Adrenal gland (tissue), 5 donors: ENCODE results near the gene ST6GALNAC4.

Experiments used
- POLR2A ChIP-seq, 2 donors: fragments of 450-650 bp; IDR thresholded peaks; one replicate each; pipeline ENCODE4 v1.6.1; 2017; ENCODE audit warnings: antibody characterized with exemption in 2 of 2, mild to moderate bottlenecking in 2 of 2, moderate library complexity in 1 of 2
- TF ChIP-seq, protein P1 (sequence below), 6 experiments: fragments of 450-650 bp in 4 of 6; fragments of 200-600 bp in 2 of 6; sonication (generic) in 1 of 6; IDR thresholded peaks; 1 replicate in 5 of 6; 2 replicates in 1 of 6; pipeline versions ENCODE4 v1.5.1 to v1.8.0; 2016 to 2021; ENCODE audit warnings: antibody characterized with exemption in 6 of 6, mild to moderate bottlenecking in 2 of 6, moderate library complexity in 1 of 6
- donor health status: DM: no; HTN: no; CAD: no.

DNA sequence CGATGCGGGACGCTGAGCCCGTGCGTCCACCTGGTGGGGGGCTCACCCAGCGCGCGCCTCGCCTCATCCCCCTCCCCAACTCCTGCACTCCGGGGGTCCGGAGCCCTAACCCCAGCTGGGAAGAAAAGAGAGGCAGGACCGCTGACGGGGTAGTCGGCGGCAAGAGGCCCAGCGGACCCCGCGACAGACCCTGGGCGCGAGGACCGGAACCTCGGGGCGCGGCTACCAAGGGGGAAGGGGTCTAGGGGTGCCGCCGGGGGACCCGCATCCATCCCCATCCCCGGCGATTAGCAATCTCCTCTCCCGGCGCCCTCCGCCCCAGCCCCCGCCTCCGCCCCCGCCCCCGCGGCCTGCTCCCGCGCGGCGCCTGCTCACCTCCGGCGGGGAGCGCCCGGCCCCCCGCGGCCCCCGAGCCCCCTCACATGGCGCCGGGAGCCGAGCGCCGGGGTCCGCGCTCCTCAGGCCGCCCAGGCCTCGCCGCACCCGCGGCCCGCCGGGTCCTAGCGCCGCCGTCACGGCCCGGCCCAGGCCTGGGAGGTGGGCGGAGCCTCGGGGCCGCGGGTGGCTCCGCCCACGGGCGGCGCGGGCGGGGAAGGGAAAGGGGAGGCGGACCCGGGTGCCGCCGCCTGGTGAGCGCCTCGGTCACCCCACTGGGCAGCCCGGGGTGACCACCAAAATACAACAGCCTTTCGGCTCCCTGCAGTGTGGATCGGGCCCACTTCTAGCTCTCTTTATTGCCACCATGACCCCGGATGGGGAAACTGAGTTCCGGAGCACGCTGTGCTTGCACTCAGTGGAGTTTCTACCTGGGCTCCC is 17.5 kb downstream of the ST6GALNAC4 start, which contains the start of gene ST6GALNAC6:
- TF ChIP-seq POLR2A (IDR thresholded peaks at IDR 0.05): peak in 1 of 2 donors; percentile 32
- TF ChIP-seq, protein P1, sequence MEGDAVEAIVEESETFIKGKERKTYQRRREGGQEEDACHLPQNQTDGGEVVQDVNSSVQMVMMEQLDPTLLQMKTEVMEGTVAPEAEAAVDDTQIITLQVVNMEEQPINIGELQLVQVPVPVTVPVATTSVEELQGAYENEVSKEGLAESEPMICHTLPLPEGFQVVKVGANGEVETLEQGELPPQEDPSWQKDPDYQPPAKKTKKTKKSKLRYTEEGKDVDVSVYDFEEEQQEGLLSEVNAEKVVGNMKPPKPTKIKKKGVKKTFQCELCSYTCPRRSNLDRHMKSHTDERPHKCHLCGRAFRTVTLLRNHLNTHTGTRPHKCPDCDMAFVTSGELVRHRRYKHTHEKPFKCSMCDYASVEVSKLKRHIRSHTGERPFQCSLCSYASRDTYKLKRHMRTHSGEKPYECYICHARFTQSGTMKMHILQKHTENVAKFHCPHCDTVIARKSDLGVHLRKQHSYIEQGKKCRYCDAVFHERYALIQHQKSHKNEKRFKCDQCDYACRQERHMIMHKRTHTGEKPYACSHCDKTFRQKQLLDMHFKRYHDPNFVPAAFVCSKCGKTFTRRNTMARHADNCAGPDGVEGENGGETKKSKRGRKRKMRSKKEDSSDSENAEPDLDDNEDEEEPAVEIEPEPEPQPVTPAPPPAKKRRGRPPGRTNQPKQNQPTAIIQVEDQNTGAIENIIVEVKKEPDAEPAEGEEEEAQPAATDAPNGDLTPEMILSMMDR (IDR thresholded peaks at IDR 0.05): no peak
